IPS-18c (cell line): ENCODE results near the gene SLC25A28.
A peak's percentile ranks its signal among the peaks of the same experiment; 100 is the strongest.

Experiments
- H3K4me3 ChIP-seq: 2 replicates; pipeline ENCODE4 v1.7.0; 2013; ENCODE audit warnings: low read depth, mild to moderate bottlenecking, low read length, moderate library complexity; ENCODE audit not compliant: insufficient read depth
- H3K9me3 ChIP-seq: one replicate; pipeline ENCODE4 v1.6.1; 2013; ENCODE audit warnings: mild to moderate bottlenecking, low read length, moderate library complexity; ENCODE audit not compliant: control insufficient read depth, insufficient read depth

SLC25A28 gene

GRCh38 chr10:99619851-99620710, at the start of gene SLC25A28:
Gene SLC25A28 (minus strand): TSS chr10:99620439. CDS start chr10:99620335, 104 bp downstream.
- peaks cover 2% of the 10 kb centered on the region for H3K9me3 ChIP-seq
- H3K4me3 ChIP-seq, result peak within 1 kb of the TSS; percentile 89

- Histone ChIP-seq H3K9me3 (no peaks in the 10 kb centered on the region), H3K4me3 (no peak overlapping the region)
Observed at GRCh38 chr10:99667108-99667751, 47.0 kb upstream of the SLC25A28 start.

- no peak overlapping the region for H3K4me3 ChIP-seq
- H3K9me3 ChIP-seq, result no peaks in the 10 kb centered on the region
Observed at GRCh38 chr10:99665304-99665703, 45.1 kb upstream of the SLC25A28 start.

GRCh38 chr10:99661377-99661763, 41.1 kb upstream of the SLC25A28 start:
- no peak overlapping the region for H3K4me3 ChIP-seq
- no peaks in the 10 kb centered on the region for H3K9me3 ChIP-seq

- Histone ChIP-seq H3K4me3 (no peak overlapping the region), H3K9me3 (no peaks in the 10 kb centered on the region)
Observed at GRCh38 chr10:99660662-99661376, 40.6 kb upstream of the SLC25A28 start.

GRCh38 chr10:99659868-99660366, 39.7 kb upstream of the SLC25A28 start:
- Histone ChIP-seq H3K4me3 (peak overlapping the region; percentile 93), H3K9me3 (no peaks in the 10 kb centered on the region)

- H3K9me3 ChIP-seq, result no peaks in the 10 kb centered on the region
- H3K4me3 ChIP-seq, result peak within 1 kb of the TSS; percentile 93
Observed at GRCh38 chr10:99659031-99659867, 39.0 kb upstream of the SLC25A28 start, which contains the start of gene ENTPD7. Gene ENTPD7 (plus strand): TSS chr10:99659509. CDS start chr10:99659957, 448 bp downstream.

GRCh38 chr10:99658622-99659030, 38.4 kb upstream of the SLC25A28 start:
- no peaks in the 10 kb centered on the region for H3K9me3 ChIP-seq
- peak overlapping the region; percentile 93 for H3K4me3 ChIP-seq

GRCh38 chr10:99656199-99657064, 36.2 kb upstream of the SLC25A28 start:
- H3K9me3 ChIP-seq, result no peaks in the 10 kb centered on the region

GRCh38 chr10:99654390-99655175, 34.3 kb upstream of the SLC25A28 start:
- Histone ChIP-seq H3K4me3 (no peak overlapping the region), H3K9me3 (no peaks in the 10 kb centered on the region)

More at GRCh38 chr10:99656199-99657064, 36.2 kb upstream of the SLC25A28 start:
- H3K4me3 ChIP-seq, result no peak overlapping the region

- Histone ChIP-seq H3K9me3 (no peaks in the 10 kb centered on the region), H3K4me3 (no peak overlapping the region)
Observed at GRCh38 chr10:99652800-99653390, 32.7 kb upstream of the SLC25A28 start.

- H3K9me3 ChIP-seq, result no peaks in the 10 kb centered on the region
Observed at GRCh38 chr10:99648717-99649116, 28.5 kb upstream of the SLC25A28 start.

GRCh38 chr10:99647601-99648151, 27.4 kb upstream of the SLC25A28 start:
- no peaks in the 10 kb centered on the region for H3K9me3 ChIP-seq
- H3K4me3 ChIP-seq, result no peak overlapping the region

More at GRCh38 chr10:99648717-99649116, 28.5 kb upstream of the SLC25A28 start:
- H3K4me3 ChIP-seq, result no peak overlapping the region

- Histone ChIP-seq H3K9me3 (no peaks in the 10 kb centered on the region), H3K4me3 (no peak overlapping the region)
Observed at GRCh38 chr10:99633832-99634231, 13.6 kb upstream of the SLC25A28 start.

GRCh38 chr10:99631496-99631895, 11.3 kb upstream of the SLC25A28 start:
- H3K9me3 ChIP-seq, result no peaks in the 10 kb centered on the region

More at GRCh38 chr10:99631496-99631895, 11.3 kb upstream of the SLC25A28 start:
- no peak overlapping the region for H3K4me3 ChIP-seq
